Epithelial cell of esophagus (primary cell): ENCODE measurements around the gene CTSW.
A peak's percentile ranks its signal among the peaks of the same experiment; 100 is the strongest.

Experiments
- DNase-seq: peaks from one replicate; pipeline ENCODE4 v3.0.0; 2010; ENCODE audit warnings: low read depth
- H3K4me3 ChIP-seq: 2 replicates; pipeline ENCODE4 v1.5.1; 2011; ENCODE audit warnings: mild to moderate bottlenecking, low read length, control low read depth
- CTCF ChIP-seq: IDR thresholded peaks from 2 replicates; pipeline ENCODE4 v1.5.1; 2011; ENCODE audit warnings: low read depth, mild to moderate bottlenecking, low read length, control low read depth, inconsistent platforms; ENCODE audit not compliant: insufficient read depth; ENCODE audit errors: missing control alignments

Gene CTSW

DNA sequence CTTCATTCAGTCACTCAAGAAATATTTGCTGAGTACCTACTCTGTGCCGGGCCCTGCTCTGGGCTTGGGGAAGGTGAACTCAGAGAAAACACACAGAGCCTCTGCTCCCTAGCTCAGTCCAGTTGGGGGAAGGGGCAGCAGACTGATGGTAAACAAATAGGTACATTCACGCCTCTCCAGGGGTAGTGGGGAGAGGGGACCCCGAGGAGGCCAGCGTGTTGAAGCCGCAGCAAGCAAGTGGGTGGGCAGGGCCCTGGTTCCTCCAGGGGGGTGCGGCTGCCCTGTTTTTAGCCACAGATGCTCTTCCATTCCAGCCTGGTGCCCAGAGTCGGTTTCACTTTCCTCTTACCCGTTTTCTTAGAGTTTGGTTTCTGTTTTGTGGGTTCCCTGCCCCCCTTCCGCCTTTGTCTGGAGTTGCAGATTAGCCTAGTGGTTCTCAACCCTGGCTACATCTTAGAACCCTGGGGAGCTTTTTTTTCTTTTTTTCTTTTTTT, 48.3 kb downstream of the CTSW start:
- no peak for TF ChIP-seq CTCF
- no peak overlapping the region for H3K4me3 ChIP-seq
- DNase-seq = no peak

DNA sequence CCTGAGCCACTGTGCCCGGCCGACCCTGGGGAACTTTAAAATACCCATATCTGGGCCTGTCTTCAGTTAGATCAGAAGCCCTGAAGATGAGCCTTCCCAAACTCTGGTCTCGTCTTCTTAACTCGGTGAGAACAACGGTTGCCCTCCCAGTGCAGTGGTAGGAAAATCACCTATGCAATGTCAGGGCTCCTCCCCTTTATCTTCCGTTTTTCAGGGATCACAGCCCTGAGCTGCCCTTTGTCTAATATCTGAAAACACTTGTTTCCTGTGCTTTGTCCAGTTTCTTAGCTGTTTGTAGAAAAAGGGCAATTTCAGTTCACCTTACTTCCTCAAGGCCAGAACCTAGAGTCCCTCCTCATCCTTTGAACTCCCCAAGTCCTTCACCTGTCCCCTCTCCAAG, 49.0 kb downstream of the CTSW start:
- H3K4me3 ChIP-seq = no peak overlapping the region
- TF ChIP-seq CTCF = no peak
- no peak for DNase-seq

DNA sequence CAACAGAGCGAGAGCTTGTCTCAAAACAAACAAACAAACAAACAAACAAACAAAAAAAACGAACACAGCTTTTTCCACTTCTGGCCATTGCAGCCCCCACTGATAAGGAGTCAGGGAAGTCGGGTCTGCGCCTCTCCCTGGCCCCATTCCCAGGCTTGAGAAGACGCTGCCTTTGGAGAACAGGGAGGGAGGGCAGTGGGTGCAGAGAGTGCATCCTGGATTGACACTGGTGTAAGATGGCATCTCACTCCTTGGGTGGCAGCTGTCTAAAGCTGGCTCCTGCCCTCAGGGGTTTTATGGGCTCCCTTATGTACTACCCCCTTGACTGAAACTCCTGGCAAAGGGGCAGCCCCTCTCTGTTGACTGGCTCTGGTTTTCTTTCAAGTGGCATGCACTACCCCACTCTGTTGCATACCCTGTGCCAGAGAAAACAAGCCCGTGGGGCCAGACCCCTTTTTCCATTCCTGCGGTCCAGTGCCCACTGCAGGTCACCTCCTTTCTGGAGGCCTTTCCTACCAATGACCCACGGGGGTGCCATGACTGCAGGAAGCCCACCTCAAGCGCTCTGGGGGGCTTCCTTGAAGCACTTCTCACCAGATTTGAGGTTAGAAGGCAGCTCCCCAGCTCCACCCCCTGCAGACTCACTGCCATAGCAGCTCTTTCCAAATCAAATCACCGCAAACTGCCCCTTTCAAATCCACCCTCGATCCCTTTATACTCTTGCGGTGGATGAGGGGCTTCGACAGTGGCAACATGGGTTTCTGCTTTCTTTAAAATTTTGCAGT, 52.3 kb downstream of the CTSW start:
- no peak for TF ChIP-seq CTCF
- DNase-seq = no peak
- H3K4me3 ChIP-seq = no peak overlapping the region

DNA sequence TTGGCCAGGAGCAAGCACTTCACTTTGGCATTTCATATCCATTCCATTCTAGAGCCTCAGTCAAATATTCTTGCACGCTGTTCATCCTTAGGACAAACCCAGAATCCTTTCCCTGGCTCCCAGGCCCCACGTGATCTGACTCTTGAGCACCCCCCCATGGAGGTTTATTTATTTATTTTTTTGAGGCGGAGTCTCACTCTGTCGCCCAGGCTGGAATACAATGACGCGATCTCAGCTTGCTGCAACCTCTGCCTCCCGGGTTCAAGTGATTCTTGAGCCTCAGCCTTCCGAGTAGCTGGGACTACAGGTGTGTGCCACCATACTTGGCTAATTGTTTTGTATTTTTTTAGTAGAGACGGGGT, 52.9 kb downstream of the CTSW start:
- H3K4me3 ChIP-seq = no peak overlapping the region
- TF ChIP-seq CTCF = no peak
- peak; percentile 24 for DNase-seq
